ENCODE results near the gene CALCOCO1.

The CALCOCO1 gene

GRCh38 chr12:53739214-53740129 lies 12.2 kb upstream of the CALCOCO1 start:
- H3K4me3 ChIP-seq (ENCODE audit: low read depth, low read length): no peak overlapping the region
- TF ChIP-seq CTCF (IDR thresholded peaks at IDR 0.05; ENCODE audit: borderline replicate concordance, insufficient read depth, low read depth, low read length): no peak

GRCh38 chr12:53738406-53739213 lies 11.4 kb upstream of the CALCOCO1 start:
- no peak overlapping the region for H3K4me3 ChIP-seq (ENCODE audit: low read depth, low read length)
- no peak for TF ChIP-seq CTCF (IDR thresholded peaks at IDR 0.05; ENCODE audit: borderline replicate concordance, insufficient read depth, low read depth, low read length)

GRCh38 chr12:53737951-53738405 lies 10.7 kb upstream of the CALCOCO1 start:
- no peak overlapping the region for H3K4me3 ChIP-seq (ENCODE audit: low read depth, low read length)
- TF ChIP-seq CTCF (IDR thresholded peaks at IDR 0.05; ENCODE audit: borderline replicate concordance, insufficient read depth, low read depth, low read length): no peak

GRCh38 chr12:53737093-53737808 lies 10.0 kb upstream of the CALCOCO1 start:
- no peak overlapping the region for H3K4me3 ChIP-seq (ENCODE audit: low read depth, low read length)
- no peak for TF ChIP-seq CTCF (IDR thresholded peaks at IDR 0.05; ENCODE audit: borderline replicate concordance, insufficient read depth, low read depth, low read length)

- TF ChIP-seq CTCF (IDR thresholded peaks at IDR 0.05; ENCODE audit: borderline replicate concordance, insufficient read depth, low read depth, low read length): no peak
Observed at GRCh38 chr12:53736592-53736991, 9.3 kb upstream of the CALCOCO1 start.

GRCh38 chr12:53735556-53735955 lies 8.3 kb upstream of the CALCOCO1 start:
- TF ChIP-seq CTCF (IDR thresholded peaks at IDR 0.05; ENCODE audit: borderline replicate concordance, insufficient read depth, low read depth, low read length): no peak
- no peak overlapping the region for H3K4me3 ChIP-seq (ENCODE audit: low read depth, low read length)

More at GRCh38 chr12:53736592-53736991, 9.3 kb upstream of the CALCOCO1 start:
- no peak overlapping the region for H3K4me3 ChIP-seq (ENCODE audit: low read depth, low read length)

All from GM12875 (cell line).